Loucy (cell line): Measurements from ENCODE around the gene MATR3.

ENCODE experiments used
- H2AFZ ChIP-seq: fragments of 200-600 bp; sonication (generic); 2 replicates; pipeline ENCODE4 v1.6.0; 2016; ENCODE audit warnings: antibody characterized with exemption, mild to moderate bottlenecking, low read length, moderate library complexity
- H3F3A ChIP-seq: fragments of 200-600 bp; 2 replicates; pipeline ENCODE4 v1.6.0; 2016; ENCODE audit warnings: antibody characterized with exemption, low read depth, mild to moderate bottlenecking
- H3K27me3 ChIP-seq: fragments of 200-600 bp; sonication (generic); 2 replicates; pipeline ENCODE4 v1.6.1; 2014; ENCODE audit warnings: low read length, mild to moderate bottlenecking; ENCODE audit not compliant: insufficient read depth, poor library complexity, severe bottlenecking
- H3K36me3 ChIP-seq: fragments of 200-600 bp; sonication (generic); 2 replicates; pipeline ENCODE4 v1.6.1; 2016; ENCODE audit warnings: low read length; ENCODE audit not compliant: insufficient read depth
- H3K4me1 ChIP-seq: fragments of 200-600 bp; sonication (generic); 2 replicates; pipeline ENCODE4 v1.5.1; 2014; ENCODE audit warnings: low read length, mild to moderate bottlenecking; ENCODE audit not compliant: insufficient read depth, poor library complexity, severe bottlenecking
- H3K4me2 ChIP-seq: fragments of 200-600 bp; sonication (generic); 2 replicates; pipeline ENCODE4 v1.6.0; 2014; ENCODE audit warnings: antibody characterized with exemption, low read length, low read depth, mild to moderate bottlenecking; ENCODE audit not compliant: poor library complexity, severe bottlenecking
- H3K4me3 ChIP-seq: fragments of 200-600 bp; sonication (generic); 2 replicates; pipeline ENCODE4 v1.5.1; 2014; ENCODE audit warnings: low read length, mild to moderate bottlenecking, mixed read lengths; ENCODE audit not compliant: poor library complexity, severe bottlenecking
- H3K79me2 ChIP-seq: fragments of 200-600 bp; sonication (generic); 2 replicates; pipeline ENCODE4 v1.6.1; 2014; ENCODE audit warnings: low read length; ENCODE audit not compliant: insufficient read depth
- H3K9ac ChIP-seq: fragments of 200-600 bp; sonication (generic); 2 replicates; pipeline ENCODE4 v1.6.0; 2014; ENCODE audit warnings: mild to moderate bottlenecking, low read depth, low read length, moderate library complexity; ENCODE audit not compliant: poor library complexity, severe bottlenecking
- H3K9me2 ChIP-seq: fragments of 200-600 bp; sonication (generic); replicated peaks from 2 replicates; pipeline ENCODE4 v1.6.1; 2016; ENCODE audit warnings: low read depth, low read length, mixed read lengths
- H3K9me3 ChIP-seq: fragments of 200-600 bp; sonication (generic); 2 replicates; pipeline ENCODE4 v1.6.1; 2014; ENCODE audit warnings: mild to moderate bottlenecking, antibody characterized with exemption, low read length, low read depth; ENCODE audit not compliant: insufficient read depth
- H4K20me1 ChIP-seq: fragments of 200-600 bp; sonication (generic); 2 replicates; pipeline ENCODE4 v1.6.0; 2014; ENCODE audit warnings: antibody characterized with exemption, low read length, mild to moderate bottlenecking; ENCODE audit not compliant: insufficient read depth, poor library complexity, severe bottlenecking
- EZH2phosphoT487 ChIP-seq: fragments of 200-600 bp; IDR thresholded peaks from 2 replicates; pipeline ENCODE4 v1.6.1; 2018; ENCODE audit warnings: antibody characterized with exemption, mild to moderate bottlenecking, moderate library complexity, borderline replicate concordance
- TF ChIP-seq, protein P1 (sequence below): fragments of 200-600 bp; sonication (generic); conservative IDR thresholded peaks from 2 replicates; pipeline ENCODE4 v1.5.1; 2014; ENCODE audit warnings: mild to moderate bottlenecking, antibody characterized with exemption, low read length

MATR3 gene

GRCh38 chr5:139265001-139265400 is 28.5 kb upstream of the MATR3 start:
- Histone ChIP-seq H3K4me2 (no peak overlapping the region), H3K27me3 (no peaks in the 10 kb centered on the region), H3K4me3 (no peak overlapping the region), H3K9me3 (no peaks in the 10 kb centered on the region), H3K9me2 (no peaks in the 10 kb centered on the region), H3F3A (peaks cover 3% of the 10 kb centered on the region; the same call in 1 of the 2 replicates), H3K4me1 (peaks cover 29% of the 10 kb centered on the region), H2AFZ (no peak overlapping the region), H3K36me3 (no peaks in the 10 kb centered on the region), H3K79me2 (no peaks in the 10 kb centered on the region), H3K9ac (no peak overlapping the region), H4K20me1 (no peaks in the 10 kb centered on the region)
- TF ChIP-seq EZH2phosphoT487: no peak
- TF ChIP-seq, protein P1, sequence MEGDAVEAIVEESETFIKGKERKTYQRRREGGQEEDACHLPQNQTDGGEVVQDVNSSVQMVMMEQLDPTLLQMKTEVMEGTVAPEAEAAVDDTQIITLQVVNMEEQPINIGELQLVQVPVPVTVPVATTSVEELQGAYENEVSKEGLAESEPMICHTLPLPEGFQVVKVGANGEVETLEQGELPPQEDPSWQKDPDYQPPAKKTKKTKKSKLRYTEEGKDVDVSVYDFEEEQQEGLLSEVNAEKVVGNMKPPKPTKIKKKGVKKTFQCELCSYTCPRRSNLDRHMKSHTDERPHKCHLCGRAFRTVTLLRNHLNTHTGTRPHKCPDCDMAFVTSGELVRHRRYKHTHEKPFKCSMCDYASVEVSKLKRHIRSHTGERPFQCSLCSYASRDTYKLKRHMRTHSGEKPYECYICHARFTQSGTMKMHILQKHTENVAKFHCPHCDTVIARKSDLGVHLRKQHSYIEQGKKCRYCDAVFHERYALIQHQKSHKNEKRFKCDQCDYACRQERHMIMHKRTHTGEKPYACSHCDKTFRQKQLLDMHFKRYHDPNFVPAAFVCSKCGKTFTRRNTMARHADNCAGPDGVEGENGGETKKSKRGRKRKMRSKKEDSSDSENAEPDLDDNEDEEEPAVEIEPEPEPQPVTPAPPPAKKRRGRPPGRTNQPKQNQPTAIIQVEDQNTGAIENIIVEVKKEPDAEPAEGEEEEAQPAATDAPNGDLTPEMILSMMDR: no peak

DNA sequence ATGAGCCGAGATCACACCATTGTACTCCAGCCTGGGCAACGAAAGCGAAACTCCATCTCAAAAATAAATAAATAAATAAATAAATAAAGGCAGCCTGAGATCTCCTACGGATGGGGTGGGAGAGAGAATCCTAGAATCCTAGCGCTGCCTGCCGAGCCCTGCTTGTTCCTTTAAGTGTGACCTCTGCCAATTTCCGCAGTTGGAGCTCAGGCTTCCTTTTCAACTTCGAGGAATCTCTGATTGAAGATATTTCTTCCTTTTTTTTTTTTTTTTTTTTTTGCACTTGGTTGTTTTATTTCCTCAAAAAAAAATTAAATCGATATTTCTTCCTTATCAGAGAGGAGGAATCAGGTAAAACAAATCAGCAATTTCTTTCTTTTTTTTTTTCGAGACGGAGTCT is 27.3 kb upstream of the MATR3 start:
- Histone ChIP-seq H3K36me3 (no peaks in the 10 kb centered on the region), H3K27me3 (no peaks in the 10 kb centered on the region), H3K4me2 (no peak overlapping the region), H3F3A (peaks cover 3% of the 10 kb centered on the region; the same call in 1 of the 2 replicates), H3K9me2 (no peaks in the 10 kb centered on the region), H3K79me2 (no peaks in the 10 kb centered on the region), H3K9me3 (no peaks in the 10 kb centered on the region), H2AFZ (no peak overlapping the region), H3K4me1 (peaks cover 28% of the 10 kb centered on the region), H3K4me3 (no peak overlapping the region), H3K9ac (no peak overlapping the region), H4K20me1 (no peaks in the 10 kb centered on the region)
- TF ChIP-seq, protein P1: no peak
- no peak for TF ChIP-seq EZH2phosphoT487

DNA sequence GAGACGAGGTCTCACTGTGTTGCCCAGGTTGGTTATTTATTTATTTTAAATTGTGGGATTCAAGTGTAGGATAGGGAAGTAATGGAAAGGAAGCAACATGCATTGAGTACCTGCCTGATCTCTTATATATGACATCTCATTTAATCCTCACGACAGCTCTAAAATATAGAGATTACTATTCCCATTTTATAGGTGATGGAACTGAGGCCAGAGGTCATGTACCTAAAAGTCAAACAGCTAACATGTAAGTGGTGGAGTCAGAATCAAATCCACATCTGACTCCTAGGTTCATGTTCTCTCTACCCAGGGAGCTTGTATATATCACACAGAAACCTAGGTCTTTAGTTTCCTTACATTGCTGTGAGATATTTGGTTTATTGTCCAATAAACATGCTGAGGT is 26.1 kb upstream of the MATR3 start:
- Histone ChIP-seq H3K79me2 (no peaks in the 10 kb centered on the region), H3K36me3 (no peaks in the 10 kb centered on the region), H3K9ac (no peak overlapping the region), H3K4me3 (no peak overlapping the region), H3K4me2 (no peak overlapping the region), H3K9me3 (no peaks in the 10 kb centered on the region), H3F3A (peaks cover 3% of the 10 kb centered on the region; the same call in 1 of the 2 replicates), H3K4me1 (peaks cover 31% of the 10 kb centered on the region), H2AFZ (no peak overlapping the region), H3K9me2 (no peaks in the 10 kb centered on the region), H4K20me1 (no peaks in the 10 kb centered on the region), H3K27me3 (no peaks in the 10 kb centered on the region)
- TF ChIP-seq, protein P1: no peak
- no peak for TF ChIP-seq EZH2phosphoT487
